ENCODE measurements around the gene ANKRD52. TPM values are rescaled to one million over a fixed set of nuclear protein-coding genes. Genes with fewer than 3 reads are reported as not detected.

The ANKRD52 gene
- total RNA-seq, 1 donor, result 18.8 TPM

GRCh38 chr12:56260921-56261320 lies 2.7 kb upstream of the ANKRD52 start:
- Histone ChIP-seq H3K4me2 (ENCODE audit: insufficient read depth, low read length) (no peak overlapping the region), H3K36me3 (ENCODE audit: insufficient read depth, low read length) (peaks cover 9% of the 10 kb centered on the region), H3K4me1 (ENCODE audit: insufficient read depth, low read length) (peaks cover 33% of the 10 kb centered on the region), H3K27me3 (ENCODE audit: insufficient read depth, low read length) (no peaks in the 10 kb centered on the region), H3K4me3 (ENCODE audit: insufficient read depth, low read length) (no peak overlapping the region), H4K20me1 (ENCODE audit: insufficient read depth, low read length) (peaks cover 19% of the 10 kb centered on the region), H3K79me2 (ENCODE audit: insufficient read depth, low read length) (peaks cover 22% of the 10 kb centered on the region), H2AFZ (ENCODE audit: low read length) (no peak overlapping the region), H3K9me3 (ENCODE audit: low read depth, low read length) (no peaks in the 10 kb centered on the region), H3K27ac (ENCODE audit: low read depth, low read length) (no peak overlapping the region)
- no peak for TF ChIP-seq CTCF (IDR thresholded peaks at IDR 0.05; ENCODE audit: extremely low read depth, low read depth, low read length)
- DNase-seq (ENCODE audit: insufficient read length, low spot score, missing footprints), result peak; percentile 6

GRCh38 chr12:56260380-56260779 lies 2.2 kb upstream of the ANKRD52 start:
- Histone ChIP-seq H3K9me3 (ENCODE audit: low read depth, low read length) (no peaks in the 10 kb centered on the region), H3K4me2 (ENCODE audit: insufficient read depth, low read length) (no peak overlapping the region), H3K79me2 (ENCODE audit: insufficient read depth, low read length) (peaks cover 28% of the 10 kb centered on the region), H3K4me3 (ENCODE audit: insufficient read depth, low read length) (no peak overlapping the region), H3K36me3 (ENCODE audit: insufficient read depth, low read length) (peaks cover 14% of the 10 kb centered on the region), H3K27me3 (ENCODE audit: insufficient read depth, low read length) (no peaks in the 10 kb centered on the region), H3K27ac (ENCODE audit: low read depth, low read length) (no peak overlapping the region), H3K4me1 (ENCODE audit: insufficient read depth, low read length) (peaks cover 37% of the 10 kb centered on the region), H4K20me1 (ENCODE audit: insufficient read depth, low read length) (peaks cover 24% of the 10 kb centered on the region), H2AFZ (ENCODE audit: low read length) (no peak overlapping the region)
- TF ChIP-seq CTCF (IDR thresholded peaks at IDR 0.05; ENCODE audit: extremely low read depth, low read depth, low read length), result no peak
- peak; percentile 74 for DNase-seq (ENCODE audit: insufficient read length, low spot score, missing footprints)

- H3K27me3 ChIP-seq (ENCODE audit: insufficient read depth, low read length), result no peaks in the 10 kb centered on the region
- peaks cover 37% of the 10 kb centered on the region for H3K4me1 ChIP-seq (ENCODE audit: insufficient read depth, low read length)
- H3K9me3 ChIP-seq (ENCODE audit: low read depth, low read length), result no peaks in the 10 kb centered on the region
- H3K4me3 ChIP-seq (ENCODE audit: insufficient read depth, low read length), result peak overlapping the region; percentile 94
- peaks cover 29% of the 10 kb centered on the region for H3K36me3 ChIP-seq (ENCODE audit: insufficient read depth, low read length)
- peak overlapping the region; percentile 79 for H3K4me2 ChIP-seq (ENCODE audit: insufficient read depth, low read length)
- H3K79me2 ChIP-seq (ENCODE audit: insufficient read depth, low read length), result peaks cover 42% of the 10 kb centered on the region
- peak overlapping the region; percentile 50 for H3K27ac ChIP-seq (ENCODE audit: low read depth, low read length)
- peaks cover 36% of the 10 kb centered on the region for H4K20me1 ChIP-seq (ENCODE audit: insufficient read depth, low read length)
- no peak for TF ChIP-seq CTCF (IDR thresholded peaks at IDR 0.05; ENCODE audit: extremely low read depth, low read depth, low read length)
- no peak for DNase-seq (ENCODE audit: insufficient read length, low spot score, missing footprints)
- peak overlapping the region; percentile 73 for H2AFZ ChIP-seq (ENCODE audit: low read length)
These were observed 618 bp upstream of the ANKRD52 start for GRCh38 chr12:56258820-56259183.

GRCh38 chr12:56257491-56258067 lies 605 bp downstream of the ANKRD52 start:
- Histone ChIP-seq H3K79me2 (ENCODE audit: insufficient read depth, low read length) (peaks cover 54% of the 10 kb centered on the region), H3K4me2 (ENCODE audit: insufficient read depth, low read length) (peak overlapping the region; percentile 90), H3K27me3 (ENCODE audit: insufficient read depth, low read length) (no peaks in the 10 kb centered on the region), H4K20me1 (ENCODE audit: insufficient read depth, low read length) (peaks cover 47% of the 10 kb centered on the region), H3K36me3 (ENCODE audit: insufficient read depth, low read length) (peaks cover 41% of the 10 kb centered on the region), H3K4me1 (ENCODE audit: insufficient read depth, low read length) (peaks cover 37% of the 10 kb centered on the region), H3K9me3 (ENCODE audit: low read depth, low read length) (no peaks in the 10 kb centered on the region), H2AFZ (ENCODE audit: low read length) (peak overlapping the region; percentile 64), H3K4me3 (ENCODE audit: insufficient read depth, low read length) (peak overlapping the region; percentile 94), H3K27ac (ENCODE audit: low read depth, low read length) (peak overlapping the region; percentile 78)
- TF ChIP-seq CTCF (IDR thresholded peaks at IDR 0.05; ENCODE audit: extremely low read depth, low read depth, low read length), result no peak
- DNase-seq (ENCODE audit: insufficient read length, low spot score, missing footprints), result peak; percentile 91

All from osteoblast (primary cell).